ENCODE results near the gene TAF4.

Gene TAF4

DNA sequence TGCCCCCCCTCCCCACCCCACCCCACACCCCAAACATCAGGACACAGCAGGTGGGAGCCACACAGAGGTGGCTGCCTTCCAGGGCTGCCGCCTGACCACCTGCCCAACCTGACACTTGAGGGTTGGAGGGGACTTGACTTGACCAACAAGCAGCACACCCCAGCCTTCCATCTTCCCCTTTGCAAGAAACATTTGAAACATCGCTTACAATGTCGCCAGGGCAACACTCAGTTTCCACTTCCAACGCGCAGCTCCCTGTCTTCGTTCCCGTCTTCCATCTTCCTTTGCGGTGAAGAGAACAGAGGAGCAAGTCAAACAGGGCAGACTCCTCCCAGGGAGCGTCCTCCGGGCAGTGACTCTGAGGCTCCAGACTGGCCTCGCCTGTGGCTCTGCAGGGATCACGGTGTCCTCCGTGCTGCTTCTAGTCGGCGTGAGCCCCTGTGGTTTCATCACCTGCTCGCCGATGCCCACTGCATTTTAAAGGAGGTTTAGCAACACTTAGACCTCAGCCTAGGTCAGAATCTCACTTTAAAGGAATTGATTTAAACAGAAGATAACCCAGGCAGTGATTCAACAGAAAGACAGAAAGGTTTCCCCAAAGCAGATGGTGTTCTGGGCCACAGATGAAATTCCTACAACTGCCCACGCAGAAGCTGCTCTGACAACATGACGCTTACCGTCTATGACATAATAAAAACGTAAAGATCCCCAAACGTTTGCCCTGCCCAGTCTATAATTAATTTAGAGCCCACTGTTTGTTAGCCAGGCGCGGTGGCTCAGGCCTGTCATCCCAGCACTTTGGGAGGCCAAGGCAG lies 130.8 kb downstream of the TAF4 start:
- H3K9ac ChIP-seq (ENCODE audit: low read length in 5 of 5) = no peak overlapping the region
- H3K27me3 ChIP-seq (ENCODE audit: control insufficient read depth in 5 of 5, insufficient read depth in 4 of 5, low read length in 5 of 5) = peaks cover 11 to 35% (median 32%) of the 10 kb centered on the region in 5 donors
- no peak overlapping the region for H3K27ac ChIP-seq (ENCODE audit: low read depth, low read length)
- no peaks in the 10 kb centered on the region for H3K36me3 ChIP-seq (ENCODE audit: control insufficient read depth in 5 of 5, insufficient read depth in 5 of 5, low read length in 5 of 5)
- H3K4me3 ChIP-seq (ENCODE audit: low read depth in 1 of 5, low read length in 5 of 5) = no peak overlapping the region
- no peaks in the 10 kb centered on the region for H3K4me1 ChIP-seq (ENCODE audit: control insufficient read depth in 5 of 5, insufficient read depth in 5 of 5, low read length in 5 of 5)
- H3K9me3 ChIP-seq (ENCODE audit: control insufficient read depth in 5 of 5, low read length in 5 of 5) = peaks cover 0 to 4% (median 0%) of the 10 kb centered on the region in 5 donors

DNA sequence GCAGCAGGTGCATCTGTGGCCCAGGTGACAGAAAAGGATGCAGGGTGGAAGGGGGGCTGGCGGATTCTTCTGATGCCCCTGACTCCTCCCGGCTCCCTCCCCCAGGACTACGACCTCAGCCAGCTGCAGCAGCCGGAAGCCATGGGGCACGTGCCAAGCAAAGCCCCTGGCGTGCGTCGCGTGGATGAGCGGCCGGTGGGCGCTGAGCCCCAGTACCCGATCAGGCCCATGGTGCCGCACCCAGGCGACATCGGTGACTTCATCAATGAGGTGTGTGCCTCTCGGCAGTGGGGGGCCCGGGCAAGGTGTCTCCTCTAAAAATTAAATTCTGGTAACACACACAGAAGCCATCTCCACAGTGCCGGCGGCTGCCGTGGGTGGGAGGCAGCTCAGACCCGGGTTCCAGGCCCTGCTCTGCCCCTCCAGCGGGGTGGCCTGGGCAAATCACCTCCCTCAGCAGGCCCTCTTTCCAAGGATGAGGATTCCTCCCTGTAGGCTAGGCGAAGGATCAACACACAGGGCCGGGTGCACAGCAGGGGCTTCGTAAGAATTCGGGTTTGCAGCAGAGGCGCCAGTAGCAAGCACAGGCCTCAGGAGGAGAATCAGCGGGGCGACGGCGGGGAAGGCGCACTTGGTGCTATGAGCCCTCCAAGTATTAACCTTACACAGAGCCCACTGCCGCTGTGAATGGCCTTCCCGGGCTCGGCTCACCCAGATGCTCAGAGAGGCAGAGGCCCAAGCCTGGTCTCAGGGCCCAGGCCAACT lies 131.5 kb downstream of the TAF4 start:
- Histone ChIP-seq H3K4me3 (ENCODE audit: low read depth in 1 of 5, low read length in 5 of 5) (no peak overlapping the region), H3K9me3 (ENCODE audit: control insufficient read depth in 5 of 5, low read length in 5 of 5) (peaks cover 0 to 7% (median 0%) of the 10 kb centered on the region in 5 donors), H3K27me3 (ENCODE audit: control insufficient read depth in 5 of 5, insufficient read depth in 4 of 5, low read length in 5 of 5) (peaks cover 11 to 35% (median 32%) of the 10 kb centered on the region in 5 donors)

DNA sequence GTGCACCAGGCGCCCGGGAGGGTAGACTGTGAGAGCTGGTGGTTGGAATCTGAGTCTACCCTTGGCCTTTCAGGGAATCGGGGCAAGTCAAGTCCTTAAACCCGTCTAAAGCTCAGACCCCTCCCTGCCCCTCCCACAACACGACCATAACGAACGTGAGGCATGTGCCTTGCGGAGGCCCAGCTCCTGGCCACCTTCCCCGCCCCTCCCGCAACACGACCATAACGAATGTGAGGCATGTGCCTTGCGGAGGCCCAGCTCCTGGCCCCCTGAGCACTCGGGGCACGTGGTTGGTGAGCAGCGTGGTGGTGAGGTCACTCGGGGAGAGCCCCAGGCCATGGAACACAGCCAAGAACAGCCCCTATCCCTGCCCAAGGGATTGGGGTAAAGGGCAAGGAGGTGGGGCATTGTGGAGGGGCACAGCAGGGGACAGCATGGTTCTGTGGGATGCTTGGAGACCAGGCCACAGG lies 132.2 kb downstream of the TAF4 start:
- Histone ChIP-seq H3K27ac (ENCODE audit: low read depth, low read length) (no peak overlapping the region), H3K9ac (ENCODE audit: low read length in 5 of 5) (no peak overlapping the region), H3K9me3 (ENCODE audit: control insufficient read depth in 5 of 5, low read length in 5 of 5) (peaks cover 0 to 7% (median 0%) of the 10 kb centered on the region in 5 donors), H3K36me3 (ENCODE audit: control insufficient read depth in 5 of 5, insufficient read depth in 5 of 5, low read length in 5 of 5) (no peaks in the 10 kb centered on the region), H3K4me3 (ENCODE audit: low read depth in 1 of 5, low read length in 5 of 5) (no peak overlapping the region), H3K27me3 (ENCODE audit: control insufficient read depth in 5 of 5, insufficient read depth in 4 of 5, low read length in 5 of 5) (peaks cover 8 to 33% (median 30%) of the 10 kb centered on the region in 5 donors), H3K4me1 (ENCODE audit: control insufficient read depth in 5 of 5, insufficient read depth in 5 of 5, low read length in 5 of 5) (no peaks in the 10 kb centered on the region)

More for the DNA sequence above, 131.5 kb downstream of the TAF4 start:
- Histone ChIP-seq H3K4me1 (ENCODE audit: control insufficient read depth in 5 of 5, insufficient read depth in 5 of 5, low read length in 5 of 5) (no peaks in the 10 kb centered on the region), H3K9ac (ENCODE audit: low read length in 5 of 5) (no peak overlapping the region), H3K27ac (ENCODE audit: low read depth, low read length) (no peak overlapping the region), H3K36me3 (ENCODE audit: control insufficient read depth in 5 of 5, insufficient read depth in 5 of 5, low read length in 5 of 5) (no peaks in the 10 kb centered on the region)

DNA sequence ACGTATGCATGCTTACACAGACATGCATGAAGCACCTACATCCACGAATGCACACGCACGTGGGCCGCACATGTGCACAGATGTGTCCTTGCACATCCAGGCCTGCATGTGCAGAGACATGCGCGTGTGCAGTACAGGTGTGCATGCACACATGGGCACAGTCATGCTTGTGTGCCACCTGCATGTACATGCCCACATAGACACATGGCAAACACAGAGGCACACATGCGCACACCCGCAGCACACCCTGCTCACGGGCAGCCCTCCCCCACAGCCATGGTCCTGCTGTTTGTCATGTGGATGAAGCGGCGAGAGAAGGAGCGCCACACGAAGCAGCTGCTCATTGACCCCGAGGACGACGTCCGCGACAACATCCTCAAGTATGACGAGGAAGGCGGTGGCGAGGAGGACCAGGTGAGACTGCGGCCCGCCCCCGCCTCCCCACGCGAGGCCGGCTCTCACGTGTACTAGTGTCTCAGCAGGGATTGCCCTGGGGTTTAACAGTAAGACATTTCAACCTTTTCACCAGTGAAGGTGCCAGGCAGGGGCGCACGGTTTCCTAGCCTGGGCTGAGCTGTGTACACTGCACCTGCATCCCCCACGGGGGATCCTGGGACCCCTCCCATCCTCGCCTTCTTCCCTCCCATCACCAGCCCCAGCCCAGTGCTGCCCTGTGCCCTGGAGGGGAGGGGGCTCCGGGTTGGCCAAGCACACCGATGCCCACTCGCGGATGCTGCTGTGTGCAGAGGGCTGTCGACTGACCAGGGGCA lies 132.8 kb downstream of the TAF4 start:
- no peaks in the 10 kb centered on the region for H3K36me3 ChIP-seq (ENCODE audit: control insufficient read depth in 5 of 5, insufficient read depth in 5 of 5, low read length in 5 of 5)
- H3K4me3 ChIP-seq (ENCODE audit: low read depth in 1 of 5, low read length in 5 of 5) = no peak overlapping the region
- H3K9me3 ChIP-seq (ENCODE audit: control insufficient read depth in 5 of 5, low read length in 5 of 5) = peaks cover 0 to 7% (median 0%) of the 10 kb centered on the region in 5 donors

DNA sequence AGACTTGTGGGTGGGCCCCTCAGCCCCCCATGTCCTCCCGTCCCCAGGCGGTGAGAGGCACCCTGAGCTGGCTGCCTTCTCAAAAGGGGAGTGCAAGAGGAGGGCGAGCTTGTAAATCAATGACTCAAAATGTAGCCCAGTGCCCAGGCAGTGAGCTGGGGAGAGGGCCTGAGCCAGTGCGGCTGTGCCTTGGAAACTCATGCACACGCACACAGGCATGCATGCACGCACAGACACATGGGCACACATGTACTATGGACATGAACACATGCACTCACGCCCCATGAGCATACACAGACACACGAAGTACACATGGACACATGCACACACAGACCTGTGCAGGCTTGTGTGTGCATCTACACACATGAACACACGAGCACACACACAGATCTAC lies 133.5 kb downstream of the TAF4 start:
- no peak overlapping the region for H3K4me3 ChIP-seq (ENCODE audit: low read depth in 1 of 5, low read length in 5 of 5)
- H3K36me3 ChIP-seq (ENCODE audit: control insufficient read depth in 5 of 5, insufficient read depth in 5 of 5, low read length in 5 of 5) = no peaks in the 10 kb centered on the region
- peaks cover 0 to 10% (median 0%) of the 10 kb centered on the region in 5 donors for H3K9me3 ChIP-seq (ENCODE audit: control insufficient read depth in 5 of 5, low read length in 5 of 5)
- H3K4me1 ChIP-seq (ENCODE audit: control insufficient read depth in 5 of 5, insufficient read depth in 5 of 5, low read length in 5 of 5) = no peaks in the 10 kb centered on the region
- H3K27ac ChIP-seq (ENCODE audit: low read depth, low read length) = no peak overlapping the region
- H3K9ac ChIP-seq (ENCODE audit: low read length in 5 of 5) = no peak overlapping the region
- peaks cover 3 to 30% (median 20%) of the 10 kb centered on the region in 5 donors for H3K27me3 ChIP-seq (ENCODE audit: control insufficient read depth in 5 of 5, insufficient read depth in 4 of 5, low read length in 5 of 5)

More for the DNA sequence above, 132.8 kb downstream of the TAF4 start:
- Histone ChIP-seq H3K9ac (ENCODE audit: low read length in 5 of 5) (no peak overlapping the region), H3K27ac (ENCODE audit: low read depth, low read length) (no peak overlapping the region), H3K4me1 (ENCODE audit: control insufficient read depth in 5 of 5, insufficient read depth in 5 of 5, low read length in 5 of 5) (no peaks in the 10 kb centered on the region), H3K27me3 (ENCODE audit: control insufficient read depth in 5 of 5, insufficient read depth in 4 of 5, low read length in 5 of 5) (peaks cover 3 to 30% (median 24%) of the 10 kb centered on the region in 5 donors)

DNA sequence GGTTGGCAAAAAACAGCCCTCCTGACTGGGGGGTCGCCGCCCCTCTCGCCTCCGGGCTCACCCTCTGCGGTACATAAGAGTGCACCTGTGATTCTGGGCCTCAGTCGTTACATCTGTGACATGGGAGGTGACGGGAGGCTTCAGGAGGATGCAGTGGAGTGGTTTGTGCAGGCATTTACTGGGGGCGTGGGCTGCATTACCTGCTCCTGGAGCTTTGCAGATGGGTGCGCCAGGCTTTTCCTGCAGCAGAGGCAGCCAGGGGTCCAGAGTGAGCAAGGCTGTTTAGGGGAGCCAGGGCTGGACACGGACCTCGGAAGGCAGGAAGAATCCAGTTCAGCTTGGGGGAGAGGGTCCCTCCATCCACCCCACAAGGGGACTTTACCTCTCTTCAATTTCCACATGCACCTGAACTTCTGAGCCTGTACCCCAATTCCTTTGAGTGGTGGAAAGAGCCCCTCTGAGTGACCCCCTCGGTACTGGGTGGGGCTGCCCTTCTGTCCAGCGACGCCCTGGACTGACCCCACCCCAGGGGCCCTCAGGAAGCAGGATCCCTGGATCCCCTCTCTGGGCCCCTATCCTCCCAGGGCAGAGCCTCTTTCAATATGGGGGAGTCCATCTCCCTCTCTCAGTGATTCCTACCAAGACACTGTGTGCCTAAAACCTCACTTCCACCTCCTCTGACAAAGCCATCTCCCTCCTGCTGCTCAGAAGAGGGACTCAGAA lies 134.0 kb downstream of the TAF4 start:
- peaks cover 0 to 10% (median 0%) of the 10 kb centered on the region in 5 donors for H3K9me3 ChIP-seq (ENCODE audit: control insufficient read depth in 5 of 5, low read length in 5 of 5)

DNA sequence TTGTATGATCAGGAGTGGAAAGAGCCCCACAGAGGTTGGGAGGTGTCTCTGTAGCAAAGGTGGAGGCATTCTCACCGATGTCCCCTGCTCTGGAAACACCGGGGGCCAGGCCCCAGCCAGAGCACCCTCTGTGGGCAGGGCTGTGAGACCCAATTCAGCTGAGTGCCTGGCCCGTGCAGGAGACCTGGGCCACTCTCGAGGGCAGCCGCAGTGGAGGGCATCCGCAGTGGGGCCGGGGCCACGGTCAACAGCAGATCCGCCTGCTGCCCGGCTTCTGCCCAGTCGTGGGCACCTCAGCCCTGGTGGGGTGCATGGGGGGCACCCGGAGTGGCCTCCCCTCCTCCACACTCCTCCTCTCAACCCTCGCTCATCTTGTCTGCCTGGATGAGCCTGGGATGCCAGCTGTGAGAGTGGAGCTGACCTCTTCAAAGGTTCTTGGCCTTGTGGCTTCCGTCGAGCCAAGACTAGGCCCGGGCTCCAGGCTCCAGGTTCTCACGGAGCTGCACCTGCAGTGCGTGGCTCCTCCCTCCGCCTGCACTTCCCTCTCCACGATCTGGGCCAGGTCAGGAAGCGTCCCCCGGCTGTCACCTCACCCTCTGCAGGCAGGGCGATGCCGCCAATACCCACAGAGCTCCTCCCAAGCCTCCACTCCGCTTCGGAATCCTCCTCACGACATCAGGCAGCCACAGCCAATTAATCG lies 134.8 kb downstream of the TAF4 start:
- Histone ChIP-seq H3K27me3 (ENCODE audit: control insufficient read depth in 5 of 5, insufficient read depth in 4 of 5, low read length in 5 of 5) (peaks cover 0 to 25% (median 15%) of the 10 kb centered on the region in 5 donors), H3K27ac (ENCODE audit: low read depth, low read length) (no peak overlapping the region), H3K36me3 (ENCODE audit: control insufficient read depth in 5 of 5, insufficient read depth in 5 of 5, low read length in 5 of 5) (no peaks in the 10 kb centered on the region), H3K4me3 (ENCODE audit: low read depth in 1 of 5, low read length in 5 of 5) (no peak overlapping the region), H3K4me1 (ENCODE audit: control insufficient read depth in 5 of 5, insufficient read depth in 5 of 5, low read length in 5 of 5) (no peaks in the 10 kb centered on the region), H3K9me3 (ENCODE audit: control insufficient read depth in 5 of 5, low read length in 5 of 5) (peaks cover 0 to 10% (median 0%) of the 10 kb centered on the region in 5 donors), H3K9ac (ENCODE audit: low read length in 5 of 5) (no peak overlapping the region)

More for the DNA sequence above, 134.0 kb downstream of the TAF4 start:
- H3K27ac ChIP-seq (ENCODE audit: low read depth, low read length) = no peak overlapping the region
- H3K9ac ChIP-seq (ENCODE audit: low read length in 5 of 5) = no peak overlapping the region
- H3K4me1 ChIP-seq (ENCODE audit: control insufficient read depth in 5 of 5, insufficient read depth in 5 of 5, low read length in 5 of 5) = no peaks in the 10 kb centered on the region
- H3K4me3 ChIP-seq (ENCODE audit: low read depth in 1 of 5, low read length in 5 of 5) = no peak overlapping the region
- H3K27me3 ChIP-seq (ENCODE audit: control insufficient read depth in 5 of 5, insufficient read depth in 4 of 5, low read length in 5 of 5) = peaks cover 2 to 27% (median 18%) of the 10 kb centered on the region in 5 donors
- H3K36me3 ChIP-seq (ENCODE audit: control insufficient read depth in 5 of 5, insufficient read depth in 5 of 5, low read length in 5 of 5) = no peaks in the 10 kb centered on the region

DNA sequence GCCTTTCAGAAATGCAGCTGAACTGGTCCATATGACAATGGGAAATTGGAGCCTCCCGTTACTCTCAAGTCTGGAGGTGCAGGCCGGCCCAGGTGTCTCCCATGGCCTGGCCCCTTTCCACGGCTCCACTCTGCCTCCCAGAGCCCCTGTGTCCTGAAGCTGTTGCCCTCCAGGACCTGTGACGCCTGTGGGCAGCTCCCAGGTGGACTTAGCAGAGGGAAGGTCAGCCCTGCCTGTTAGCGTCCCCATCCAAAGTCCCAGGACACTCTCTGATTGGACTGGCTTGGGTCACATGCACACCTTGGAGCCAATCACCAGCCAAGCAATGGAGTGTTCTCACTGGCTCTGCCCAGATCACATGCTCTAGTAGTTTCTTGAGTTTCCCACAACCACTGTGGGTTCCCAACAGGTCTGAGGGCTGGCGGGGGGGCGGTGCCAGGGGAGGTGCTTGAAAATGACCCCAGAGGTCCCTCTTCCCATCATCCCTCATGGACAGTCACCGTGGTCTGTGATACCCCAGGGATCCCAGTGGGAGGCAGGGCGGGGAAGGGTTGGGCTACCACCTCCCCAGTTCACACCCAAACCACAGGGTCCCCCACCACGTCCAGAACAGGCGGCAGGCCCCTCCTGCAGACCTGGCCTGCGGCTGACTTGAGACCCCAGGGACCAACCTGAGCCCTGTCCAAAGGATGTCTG lies 135.6 kb downstream of the TAF4 start:
- Histone ChIP-seq H3K27ac (ENCODE audit: low read depth, low read length) (no peak overlapping the region), H3K9ac (ENCODE audit: low read length in 5 of 5) (no peak overlapping the region), H3K27me3 (ENCODE audit: control insufficient read depth in 5 of 5, insufficient read depth in 4 of 5, low read length in 5 of 5) (peaks cover 0 to 25% (median 15%) of the 10 kb centered on the region in 5 donors), H3K4me3 (ENCODE audit: low read depth in 1 of 5, low read length in 5 of 5) (no peak overlapping the region), H3K36me3 (ENCODE audit: control insufficient read depth in 5 of 5, insufficient read depth in 5 of 5, low read length in 5 of 5) (no peaks in the 10 kb centered on the region), H3K9me3 (ENCODE audit: control insufficient read depth in 5 of 5, low read length in 5 of 5) (peaks cover 0 to 11% (median 0%) of the 10 kb centered on the region in 5 donors), H3K4me1 (ENCODE audit: control insufficient read depth in 5 of 5, insufficient read depth in 5 of 5, low read length in 5 of 5) (no peaks in the 10 kb centered on the region)

Measured in subcutaneous abdominal adipose tissue (tissue), 5 donors.